Measurements from ENCODE around the gene TUSC2. TPM values are rescaled to one million over a fixed set of nuclear protein-coding genes. Genes with fewer than 3 reads are reported as not detected.

Gene TUSC2
- total RNA-seq, 2 donors from 2014 or later = 13.9 to 19.3 TPM

DNA sequence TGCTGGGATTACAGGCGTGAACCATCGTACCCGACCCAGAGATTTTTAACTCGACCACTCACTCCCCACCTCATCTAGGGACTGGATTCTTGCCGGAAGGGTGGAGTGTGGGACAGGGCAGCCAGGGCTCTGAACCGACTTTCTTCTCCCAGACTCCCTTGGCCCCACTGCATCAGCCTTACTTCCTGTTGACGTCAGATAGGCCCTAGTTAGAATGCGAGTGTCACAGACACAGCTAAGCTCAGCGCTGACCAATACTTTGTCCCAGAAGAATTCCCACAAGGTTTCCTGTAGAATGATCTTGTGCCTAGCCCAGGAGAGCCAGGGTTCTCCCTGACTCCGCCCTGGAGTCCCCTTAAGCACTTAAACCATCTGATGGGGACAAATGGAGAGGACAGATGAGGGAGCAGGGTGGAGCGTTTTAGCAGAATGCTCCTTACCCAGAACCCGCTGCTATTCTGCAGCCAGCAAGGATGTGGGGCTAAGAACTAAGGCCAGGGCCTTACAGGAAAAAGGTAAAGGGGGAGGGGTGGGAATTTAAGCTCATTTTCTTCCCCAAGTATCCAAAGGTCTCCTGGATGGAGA is 5.8 kb upstream of the TUSC2 start:
- Mint-ChIP-seq H3K27ac (peak overlapping the region; percentile 82), H3K9me3 (no peaks in the 10 kb centered on the region), H3K4me1 (peaks cover 14% of the 10 kb centered on the region), H3K36me3 (ENCODE audit: low read depth) (peaks cover 99% of the 10 kb centered on the region), H3K4me3 (peak overlapping the region; percentile 98), H3K27me3 (no peaks in the 10 kb centered on the region)
- ATAC-seq (replicated peaks) = no peak

DNA sequence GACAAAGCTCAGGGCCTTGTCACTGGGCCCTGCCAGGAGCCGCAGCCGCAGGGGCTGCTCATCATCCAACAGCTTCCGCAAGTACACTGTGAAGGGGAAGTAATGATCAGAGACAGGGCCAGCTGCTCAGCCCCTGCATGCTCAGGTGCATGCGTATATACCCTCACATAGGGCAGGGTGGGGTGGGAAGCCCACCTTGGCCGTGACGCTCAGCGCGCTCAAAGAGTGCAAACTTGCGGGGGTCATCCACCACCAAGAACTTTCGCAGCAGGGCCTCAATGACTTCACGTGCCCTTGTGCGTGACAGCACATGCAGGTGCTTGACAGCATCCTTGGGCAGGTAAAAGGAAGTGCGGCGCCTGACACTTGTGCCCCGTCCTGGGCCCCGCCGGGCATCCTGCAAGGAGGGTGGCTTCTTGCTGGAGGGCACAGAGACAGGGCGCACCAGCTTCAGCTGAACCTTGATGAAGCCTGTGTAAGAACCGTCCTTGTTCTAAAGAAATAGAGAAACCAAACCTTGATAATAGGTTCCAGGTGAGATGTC is 3.4 kb upstream of the TUSC2 start:
- Mint-ChIP-seq H3K27ac (no peak overlapping the region), H3K36me3 (ENCODE audit: low read depth) (peaks cover 84% of the 10 kb centered on the region), H3K27me3 (no peaks in the 10 kb centered on the region), H3K9me3 (no peaks in the 10 kb centered on the region), H3K4me1 (peaks cover 9% of the 10 kb centered on the region), H3K4me3 (no peak overlapping the region)
- ATAC-seq (replicated peaks) = no peak

DNA sequence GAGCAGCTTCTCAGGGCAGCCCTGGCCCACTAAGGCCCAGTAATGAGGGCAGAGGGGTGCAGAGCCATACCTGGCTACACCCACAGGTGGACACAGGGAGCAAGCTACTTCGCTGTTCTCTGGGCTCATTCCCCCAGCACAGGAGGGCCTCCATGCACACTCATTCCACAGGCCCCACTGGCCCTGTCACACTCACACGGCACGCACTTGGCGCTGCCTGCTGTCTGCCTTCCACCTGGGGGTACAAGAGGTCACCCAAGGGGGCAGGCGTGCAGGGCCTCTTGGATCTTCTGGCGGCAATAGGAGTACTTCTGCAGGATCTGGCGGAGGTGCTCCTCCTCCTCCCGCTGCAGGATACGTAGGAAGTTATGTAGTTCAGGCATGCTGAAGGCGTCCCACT is 2.3 kb upstream of the TUSC2 start:
- ATAC-seq (replicated peaks) = no peak
- peaks cover 75% of the 10 kb centered on the region for H3K36me3 Mint-ChIP-seq (ENCODE audit: low read depth)
- no peaks in the 10 kb centered on the region for H3K27me3 Mint-ChIP-seq
- no peaks in the 10 kb centered on the region for H3K9me3 Mint-ChIP-seq
- H3K4me1 Mint-ChIP-seq = peaks cover 9% of the 10 kb centered on the region
- H3K27ac Mint-ChIP-seq = no peak overlapping the region
- H3K4me3 Mint-ChIP-seq = no peak overlapping the region

DNA sequence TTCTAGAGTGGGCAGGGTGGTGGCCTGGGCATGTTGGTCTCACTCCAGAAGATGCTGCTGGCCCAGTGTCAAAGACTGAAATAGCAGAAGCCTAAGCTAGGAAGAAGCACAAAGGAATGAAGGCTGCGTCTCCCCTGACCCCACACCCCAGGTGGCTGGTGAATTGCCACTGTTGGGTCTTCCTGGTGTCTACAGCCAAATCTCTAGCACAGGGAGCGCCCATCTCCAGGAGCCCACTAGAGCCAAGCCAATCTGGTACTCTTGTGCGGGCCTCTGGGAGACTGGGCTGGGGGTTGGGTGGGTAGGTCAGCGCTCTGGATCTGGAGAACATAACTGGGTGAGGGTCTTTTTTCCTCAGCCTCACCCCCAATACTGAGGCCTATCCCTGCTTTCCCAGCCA is 894 bp downstream of the TUSC2 start:
- no peaks in the 10 kb centered on the region for H3K4me1 Mint-ChIP-seq
- peak overlapping the region; percentile 87 for H3K27ac Mint-ChIP-seq
- H3K36me3 Mint-ChIP-seq (ENCODE audit: low read depth) = peaks cover 52% of the 10 kb centered on the region
- H3K27me3 Mint-ChIP-seq = no peaks in the 10 kb centered on the region
- no peak for ATAC-seq (replicated peaks)
- H3K9me3 Mint-ChIP-seq = no peaks in the 10 kb centered on the region
- peak overlapping the region; percentile 82 for H3K4me3 Mint-ChIP-seq

DNA sequence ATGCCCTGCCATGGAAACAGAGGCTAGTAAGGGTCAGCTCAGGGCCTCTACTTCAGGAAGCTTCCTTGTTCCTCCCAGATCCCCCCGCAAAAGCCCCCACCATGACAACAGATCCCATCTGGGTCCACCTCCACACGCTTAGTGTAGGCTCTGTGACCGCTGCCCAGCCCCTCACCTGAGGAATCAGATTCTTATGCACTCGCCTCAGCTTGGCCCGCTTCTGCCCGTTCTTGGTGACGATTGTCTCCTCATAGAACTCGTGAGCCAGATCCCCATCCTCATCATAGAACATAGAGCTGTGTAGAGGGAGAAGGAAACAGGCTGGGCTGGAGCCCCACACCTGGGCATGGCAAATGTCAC is 1.9 kb downstream of the TUSC2 start:
- H3K4me1 Mint-ChIP-seq = no peaks in the 10 kb centered on the region
- no peaks in the 10 kb centered on the region for H3K27me3 Mint-ChIP-seq
- H3K27ac Mint-ChIP-seq = no peak overlapping the region
- peaks cover 42% of the 10 kb centered on the region for H3K36me3 Mint-ChIP-seq (ENCODE audit: low read depth)
- no peaks in the 10 kb centered on the region for H3K9me3 Mint-ChIP-seq
- no peak for ATAC-seq (replicated peaks)
- peak overlapping the region; percentile 82 for H3K4me3 Mint-ChIP-seq

DNA sequence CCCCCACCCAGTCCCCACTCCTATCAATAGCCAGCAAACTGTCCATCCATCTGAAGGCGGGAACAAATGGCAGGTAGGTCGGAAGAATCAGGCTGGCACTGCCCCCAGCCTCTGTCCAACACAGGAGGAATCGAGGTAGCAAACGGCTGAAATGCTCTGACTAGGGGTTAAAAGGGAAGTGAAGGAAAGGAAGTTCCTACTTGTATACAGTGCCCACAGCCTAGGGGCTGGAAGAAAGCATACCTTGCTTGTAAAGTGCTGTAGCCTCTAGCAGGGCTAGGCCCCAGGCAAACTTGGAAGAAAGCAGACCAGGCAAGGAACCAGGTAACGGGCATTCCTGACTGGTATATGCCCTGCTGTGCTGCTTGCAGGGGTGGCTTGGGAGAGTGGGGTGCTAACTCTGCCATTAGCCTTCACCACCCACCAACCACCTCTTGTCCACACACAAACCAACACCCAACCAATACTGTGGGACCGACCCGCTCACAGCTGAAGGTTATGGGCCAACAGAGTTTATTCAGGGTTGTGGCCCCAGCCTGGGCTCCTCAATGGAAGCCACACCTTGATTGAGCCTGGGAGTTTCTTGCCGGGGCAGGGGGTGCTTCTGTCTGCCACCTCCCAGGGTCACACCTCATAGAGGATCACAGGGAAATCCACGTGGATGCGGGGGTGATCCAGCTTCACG is 2.4 kb downstream of the TUSC2 start:
- no peak for ATAC-seq (replicated peaks)
- H3K27ac Mint-ChIP-seq = no peak overlapping the region
- no peaks in the 10 kb centered on the region for H3K9me3 Mint-ChIP-seq
- H3K36me3 Mint-ChIP-seq (ENCODE audit: low read depth) = peaks cover 37% of the 10 kb centered on the region
- H3K4me1 Mint-ChIP-seq = no peaks in the 10 kb centered on the region
- H3K27me3 Mint-ChIP-seq = no peaks in the 10 kb centered on the region
- peak overlapping the region; percentile 82 for H3K4me3 Mint-ChIP-seq

DNA sequence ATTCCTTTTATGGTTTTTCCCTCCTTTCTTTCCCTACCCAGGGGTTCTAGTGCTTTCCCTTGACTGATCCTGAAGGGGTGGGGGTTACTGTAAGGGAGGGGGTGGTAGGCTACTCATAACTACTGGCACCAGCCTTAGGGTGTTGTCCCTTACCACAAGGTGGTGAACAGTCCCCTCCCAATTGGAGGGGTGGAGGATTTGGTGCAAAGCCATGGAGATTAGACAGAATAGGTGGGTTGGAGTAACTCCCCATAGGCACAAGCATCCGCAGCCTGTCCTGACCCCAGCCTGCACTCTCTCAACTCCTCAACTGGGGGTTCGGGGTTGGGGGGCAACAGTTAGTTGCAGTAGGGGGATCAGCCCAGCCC is 2.9 kb downstream of the TUSC2 start:
- no peak for ATAC-seq (replicated peaks)
- peaks cover 2% of the 10 kb centered on the region for H3K4me1 Mint-ChIP-seq
- no peaks in the 10 kb centered on the region for H3K9me3 Mint-ChIP-seq
- H3K27ac Mint-ChIP-seq = peak overlapping the region; percentile 4
- H3K27me3 Mint-ChIP-seq = no peaks in the 10 kb centered on the region
- H3K4me3 Mint-ChIP-seq = no peak overlapping the region
- peaks cover 31% of the 10 kb centered on the region for H3K36me3 Mint-ChIP-seq (ENCODE audit: low read depth)

DNA sequence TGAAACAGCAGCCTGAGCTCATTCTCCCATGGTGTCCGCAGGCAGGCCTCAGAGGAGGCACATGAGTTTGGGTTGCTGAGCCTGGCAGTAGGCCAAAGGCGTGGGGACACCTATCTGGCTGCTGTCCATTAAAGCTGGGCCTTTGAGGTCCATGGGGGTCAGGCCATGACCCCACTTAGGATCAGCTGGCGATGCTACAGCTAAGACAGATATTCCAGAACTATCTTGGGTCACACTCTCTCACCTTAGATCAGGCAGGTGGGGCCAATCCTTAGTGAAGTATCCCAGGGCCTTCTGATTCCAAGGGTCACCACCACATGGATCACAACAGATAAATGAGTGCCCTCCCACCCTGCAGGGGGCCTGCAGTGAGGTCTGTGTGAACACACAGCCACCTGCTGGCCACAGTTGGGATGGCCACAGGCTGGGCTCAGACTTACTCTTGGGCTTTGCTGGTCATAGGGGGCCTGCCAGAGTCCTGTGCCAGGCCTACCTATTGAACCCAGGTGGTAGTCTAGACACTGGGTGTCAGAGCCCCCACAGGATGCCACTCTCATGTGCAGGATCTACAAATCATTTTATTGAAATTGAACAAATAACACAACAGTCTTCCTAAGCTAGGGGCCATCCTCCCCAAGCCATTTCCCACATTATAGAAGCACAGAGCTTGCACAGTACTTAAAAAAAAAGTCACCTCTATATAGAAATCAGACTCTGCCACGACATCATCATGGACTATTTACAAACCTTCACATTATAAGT is 3.5 kb downstream of the TUSC2 start:
- ATAC-seq (replicated peaks) = no peak
- Mint-ChIP-seq H3K4me3 (no peak overlapping the region), H3K36me3 (ENCODE audit: low read depth) (peaks cover 26% of the 10 kb centered on the region), H3K27ac (peak overlapping the region; percentile 4), H3K9me3 (no peaks in the 10 kb centered on the region), H3K4me1 (peaks cover 6% of the 10 kb centered on the region), H3K27me3 (no peaks in the 10 kb centered on the region)

DNA sequence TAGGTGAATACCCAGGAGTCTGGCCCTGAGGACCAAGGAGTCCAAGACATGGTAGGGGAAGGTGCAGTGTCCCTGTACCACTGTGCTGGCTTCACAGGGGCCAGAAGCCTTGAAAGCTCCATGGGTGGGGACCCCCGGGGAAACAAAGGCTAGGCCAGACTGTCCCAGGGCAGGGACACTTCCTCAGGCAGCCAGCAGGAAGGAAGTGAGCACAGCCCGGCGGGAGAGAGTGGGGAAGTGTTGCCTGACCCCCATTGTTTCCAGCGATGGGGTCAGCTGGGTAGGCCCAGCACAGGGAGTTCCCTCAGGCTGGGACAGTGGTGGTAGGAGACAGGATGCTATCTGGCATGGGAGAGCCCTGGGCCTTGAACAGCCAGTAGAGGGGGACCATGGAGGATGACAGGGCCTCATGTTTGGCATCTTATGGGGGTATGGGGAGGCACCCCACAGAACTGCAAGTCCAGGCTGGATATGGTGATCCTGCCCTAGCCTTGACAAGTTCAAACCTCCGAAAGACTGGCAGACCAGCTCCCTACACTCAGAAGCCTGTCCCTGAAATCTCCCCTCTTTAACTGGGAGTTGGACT is 4.3 kb downstream of the TUSC2 start:
- peak overlapping the region; percentile 25 for H3K27ac Mint-ChIP-seq
- H3K27me3 Mint-ChIP-seq = no peaks in the 10 kb centered on the region

DNA sequence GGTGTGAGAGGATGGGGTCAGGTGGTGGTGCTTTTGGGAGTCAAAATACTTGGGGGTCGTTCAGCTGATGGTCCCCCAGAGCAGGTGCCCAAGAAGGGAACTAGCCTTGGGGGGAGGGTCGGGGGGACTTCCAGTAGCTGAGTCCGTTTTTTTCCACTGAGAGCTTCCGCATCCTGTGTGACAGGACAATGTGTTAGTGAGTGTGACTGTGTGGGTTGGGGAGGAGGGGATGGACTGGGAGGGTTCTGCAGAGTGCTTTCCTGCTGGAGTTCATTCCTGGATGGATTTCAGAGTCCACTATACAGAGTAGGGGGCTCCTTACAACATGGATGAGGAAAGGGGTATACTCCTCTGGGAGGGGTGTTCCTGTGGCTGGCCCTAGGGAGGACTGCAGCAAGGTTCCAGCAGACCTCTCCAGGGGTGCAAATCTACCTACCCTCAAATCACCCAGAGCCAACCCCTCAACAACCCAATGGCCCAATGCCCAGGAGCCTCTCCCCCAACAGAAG is 4.9 kb downstream of the TUSC2 start:
- Mint-ChIP-seq H3K4me3 (peak overlapping the region; percentile 88), H3K27me3 (no peaks in the 10 kb centered on the region), H3K9me3 (no peaks in the 10 kb centered on the region), H3K27ac (peak overlapping the region; percentile 25), H3K4me1 (peaks cover 11% of the 10 kb centered on the region), H3K36me3 (ENCODE audit: low read depth) (peaks cover 13% of the 10 kb centered on the region)
- ATAC-seq (replicated peaks) = no peak

More for the DNA sequence above, 4.3 kb downstream of the TUSC2 start:
- Mint-ChIP-seq H3K36me3 (ENCODE audit: low read depth) (peaks cover 19% of the 10 kb centered on the region), H3K4me1 (peaks cover 11% of the 10 kb centered on the region), H3K9me3 (no peaks in the 10 kb centered on the region), H3K4me3 (no peak overlapping the region)
- ATAC-seq (replicated peaks) = no peak

DNA sequence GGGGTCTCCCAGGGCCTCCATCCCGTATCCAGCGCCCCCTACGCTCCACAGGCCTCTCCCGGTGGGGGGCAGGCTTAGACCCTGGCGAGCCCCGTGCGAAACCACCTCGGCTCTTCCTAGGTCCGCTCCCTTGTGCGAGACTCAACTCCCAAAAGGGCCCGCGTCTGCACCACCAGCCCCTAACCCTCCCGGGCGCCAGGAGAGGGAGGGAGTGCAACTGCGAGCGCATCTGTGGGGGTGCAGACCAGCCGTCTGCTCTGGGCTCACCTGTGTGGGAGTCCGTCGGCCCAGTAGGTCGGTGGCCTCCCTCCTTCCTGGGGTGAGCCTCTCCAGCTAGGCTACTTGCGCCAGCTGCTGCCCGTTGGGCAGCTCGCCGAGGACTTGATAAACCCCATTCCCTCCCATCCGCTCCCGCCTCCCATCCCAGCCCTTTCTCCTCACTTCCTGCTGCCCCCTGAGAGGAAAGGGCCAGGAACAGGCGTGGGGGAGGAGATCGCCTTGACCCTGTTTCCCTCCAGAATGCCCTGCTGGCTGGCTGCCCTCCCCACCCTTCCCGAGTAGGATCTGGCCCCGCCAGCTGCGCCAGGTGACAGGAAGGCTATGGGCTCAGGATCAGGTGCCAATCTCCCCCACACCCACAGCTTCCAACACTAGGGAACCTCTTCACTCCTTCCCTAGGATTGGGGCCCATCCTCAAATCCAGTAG is 5.5 kb downstream of the TUSC2 start, which contains the start of gene HYAL2:
TSS of gene HYAL2 (minus strand) at position 360 of the 706 bp plus-strand sequence. CDS start 2,256 bp downstream, outside the sequence.
- no peaks in the 10 kb centered on the region for H3K27me3 Mint-ChIP-seq
- ATAC-seq (replicated peaks) = no peak
- H3K9me3 Mint-ChIP-seq = no peaks in the 10 kb centered on the region
- peaks cover 11% of the 10 kb centered on the region for H3K36me3 Mint-ChIP-seq (ENCODE audit: low read depth)
- peak within 1 kb of the TSS; percentile 88 for H3K27ac Mint-ChIP-seq
- peaks cover 11% of the 10 kb centered on the region for H3K4me1 Mint-ChIP-seq
- peak within 1 kb of the TSS; percentile 88 for H3K4me3 Mint-ChIP-seq

DNA sequence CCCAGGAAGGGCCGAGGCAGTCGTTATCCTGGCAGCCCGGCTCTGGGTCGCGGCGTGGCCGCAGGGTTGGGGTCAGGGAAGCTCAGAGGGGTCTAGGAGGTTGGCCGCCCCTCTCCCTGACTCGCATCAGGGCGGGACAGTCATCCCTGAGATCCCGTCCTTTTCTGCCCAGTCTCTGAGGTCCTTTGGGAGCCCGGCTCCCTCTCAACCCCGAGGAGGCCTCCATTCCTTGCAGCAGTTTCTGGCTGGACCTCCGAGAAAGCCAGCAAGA is 6.0 kb downstream of the TUSC2 start:
- Mint-ChIP-seq H3K4me1 (peaks cover 11% of the 10 kb centered on the region), H3K4me3 (peak overlapping the region; percentile 88), H3K27ac (no peak overlapping the region)

DNA sequence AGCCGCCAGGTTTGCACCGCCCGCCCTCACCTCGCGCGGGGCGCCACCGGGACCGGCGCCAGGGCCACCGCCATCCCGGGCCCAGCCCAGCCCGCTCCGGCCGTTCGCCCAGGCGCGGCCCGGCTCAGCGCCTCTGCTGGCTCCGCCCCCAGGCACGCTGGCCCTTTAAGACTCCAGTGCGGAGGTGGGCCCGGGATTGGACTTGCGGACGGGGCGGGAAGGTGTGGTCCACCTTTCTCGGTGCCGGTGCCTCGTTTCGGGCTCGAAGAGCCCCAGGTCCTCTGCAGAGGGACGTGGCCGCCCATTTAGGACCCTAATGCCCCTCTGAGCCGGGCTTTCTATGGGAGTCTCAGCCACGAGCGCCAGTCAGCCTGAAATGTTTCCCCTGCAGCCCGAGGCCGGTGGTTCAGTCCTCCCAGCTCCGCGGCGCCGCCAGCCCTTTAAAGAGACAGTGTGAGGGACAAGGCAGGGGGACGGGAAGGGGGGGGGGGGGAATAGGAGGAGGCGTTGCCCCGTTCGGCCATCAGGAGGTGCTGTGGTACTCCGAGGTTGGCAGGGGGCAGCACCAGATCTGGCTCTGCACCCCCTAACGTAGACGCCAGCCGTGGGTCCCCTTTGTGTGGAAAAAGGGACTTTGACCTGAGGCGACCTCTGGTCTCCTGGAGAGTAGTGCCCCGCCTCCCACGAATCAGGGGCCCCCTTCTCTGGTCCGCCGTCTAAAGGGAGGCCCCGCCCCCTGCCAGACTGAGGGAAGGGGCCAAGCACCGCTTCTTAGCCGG is 6.5 kb downstream of the TUSC2 start:
- Mint-ChIP-seq H3K9me3 (no peaks in the 10 kb centered on the region), H3K4me3 (peak overlapping the region; percentile 88), H3K27me3 (no peaks in the 10 kb centered on the region), H3K27ac (peak overlapping the region; percentile 88), H3K36me3 (ENCODE audit: low read depth) (peaks cover 11% of the 10 kb centered on the region), H3K4me1 (peaks cover 16% of the 10 kb centered on the region)
- peak; percentile 80 for ATAC-seq (replicated peaks)

More for the DNA sequence above, 6.0 kb downstream of the TUSC2 start:
- no peak for ATAC-seq (replicated peaks)
- Mint-ChIP-seq H3K36me3 (ENCODE audit: low read depth) (peaks cover 11% of the 10 kb centered on the region), H3K27me3 (no peaks in the 10 kb centered on the region), H3K9me3 (no peaks in the 10 kb centered on the region)

All from activated T-helper 17 cell treated with anti-CD3 and anti-CD28 coated beads, Interleukin-2, amount 50 U/mL, for 72 hours (primary cell).